Breast epithelium (tissue), 4 donors: ENCODE data around the gene WNK4. TPM values are rescaled to one million over a fixed set of nuclear protein-coding genes. Genes with fewer than 3 reads are reported as not detected.
"Not testable (repeated sequence)": the region's sequence is repeated elsewhere in the genome, so short reads cannot be mapped to it uniquely, and the experiment has no call there.

Experiments
- DNase-seq, 2 donors: peaks; one replicate each; pipeline ENCODE4 v3.0.0-alpha.2; 2019; ENCODE audit warnings: low spot score in 2 of 2
- H3K27ac ChIP-seq, 2 donors: fragments of 200-600 bp; sonication (generic) in 1 of 2; one replicate each; pipeline ENCODE4 v1.5.1; 2016 to 2019; ENCODE audit warnings: mild to moderate bottlenecking in 1 of 2
- H3K27me3 ChIP-seq, 2 donors: fragments of 200-600 bp; sonication (generic) in 1 of 2; one replicate each; pipeline versions ENCODE4 v1.5.1 to v1.6.0; 2017 to 2019; ENCODE audit warnings: control low read depth in 1 of 2, mild to moderate bottlenecking in 1 of 2
- H3K36me3 ChIP-seq: fragments of 200-600 bp; one replicate; pipeline ENCODE4 v1.5.1; 2019
- H3K4me1 ChIP-seq, 2 donors: fragments of 200-600 bp; sonication (generic); one replicate each; pipeline ENCODE4 v1.5.1; 2016 to 2019; ENCODE audit warnings: control low read depth in 1 of 2
- H3K4me3 ChIP-seq, 3 donors: fragments of 200-600 bp; sonication (generic); 1 replicate in 2 of 3; 2 replicates in 1 of 3; pipeline ENCODE4 v1.5.1; 2016 to 2019; ENCODE audit warnings: mild to moderate bottlenecking in 3 of 3, moderate library complexity in 2 of 3
- H3K9me3 ChIP-seq, 2 donors: fragments of 200-600 bp; sonication (generic) in 1 of 2; one replicate each; pipeline ENCODE4 v1.5.1; 2016 to 2019; ENCODE audit warnings: control low read depth in 1 of 2
- CTCF ChIP-seq, 3 donors: fragments of 450-650 bp; IDR thresholded peaks; one replicate each; pipeline ENCODE4 v1.5.1; 2016 to 2017; ENCODE audit warnings: antibody characterized with exemption in 3 of 3, mild to moderate bottlenecking in 3 of 3, moderate library complexity in 3 of 3
- POLR2A ChIP-seq: fragments of 450-650 bp; IDR thresholded peaks from one replicate; pipeline ENCODE4 v1.6.1; 2016; ENCODE audit warnings: antibody characterized with exemption, mild to moderate bottlenecking, moderate library complexity
- POLR2AphosphoS5 ChIP-seq, 3 donors: sonication (generic); formaldehyde crosslinking; IDR thresholded peaks; one replicate each; pipeline ENCODE4 v1.6.1; 2017; ENCODE audit warnings: antibody characterized with exemption in 3 of 3
- intact Hi-C: fragments of 100-400 bp; cut with DNase I; formaldehyde crosslinking; loops from one replicate; pipeline ENCODE4 v1.15.1; 2023; ENCODE audit warnings: low total_unique reads
- total RNA-seq, 3 donors: library from RNA; depleted of rRNA; stranded (reverse); fragments of >200 nt; gene quantifications; one replicate each; pipeline ENCODE4 v1.1.0, GENCODE V29; 2016

Gene WNK4
- total RNA-seq = 1 to 10 TPM in 1 of 3 donors, under 1 TPM in 2; 0.16 to 4.1 (median 0.66) TPM

GRCh38 chr17:42779936-42780850, at the start of gene WNK4:
Gene WNK4, plus strand, starts transcription at chr17:42780610. Its CDS starts 89 bp downstream, at chr17:42780699.
- H3K4me1 ChIP-seq = no peaks in the 10 kb centered on the region
- TF ChIP-seq POLR2AphosphoS5 (IDR thresholded peaks at IDR 0.05) (no peak), CTCF (IDR thresholded peaks at IDR 0.05) (no peak), POLR2A (no peak)
- no peaks in the 10 kb centered on the region for H3K9me3 ChIP-seq
- H3K27ac ChIP-seq = peak within 1 kb of the TSS; percentile 10 to 61
- DNase-seq = no peak
- intact Hi-C loops = loop anchor here (5.0 kb wide), 1 partner anchor 818 kb away; no protein-coding TSS in a partner anchor
- H3K27me3 ChIP-seq = peaks cover 0 to 27% of the 10 kb centered on the region in 2 donors
- H3K36me3 ChIP-seq = peaks cover 3% of the 10 kb centered on the region
- peak within 1 kb of the TSS; percentile 27 to 70 (median 57) for H3K4me3 ChIP-seq

GRCh38 chr17:42740699-42741098, 39.7 kb upstream of the WNK4 start:
- Histone ChIP-seq H3K27me3 (no peaks in the 10 kb centered on the region), H3K4me3 (no peak overlapping the region), H3K36me3 (no peaks in the 10 kb centered on the region), H3K9me3 (no peaks in the 10 kb centered on the region), H3K27ac (peak overlapping the region in 1 of 2 donors; percentile 41), H3K4me1 (peaks cover 3 to 4% of the 10 kb centered on the region in 2 donors)
- intact Hi-C loops = no loop called here
- TF ChIP-seq CTCF (IDR thresholded peaks at IDR 0.05) = no peak
- no peak for TF ChIP-seq POLR2AphosphoS5 (IDR thresholded peaks at IDR 0.05)
- no peak for TF ChIP-seq POLR2A
- no peak for DNase-seq

GRCh38 chr17:42742916-42743315, 37.5 kb upstream of the WNK4 start:
- H3K36me3 ChIP-seq, DNase-seq, H3K27me3 ChIP-seq, intact Hi-C loops, H3K9me3 ChIP-seq, H3K4me1 ChIP-seq, H3K4me3 ChIP-seq, H3K27ac ChIP-seq: not testable (repeated sequence)

GRCh38 chr17:42743595-42744282, 36.7 kb upstream of the WNK4 start:
- Histone ChIP-seq H3K27ac (peak overlapping the region; percentile 96 to 97), H3K4me1 (peaks cover 3 to 4% of the 10 kb centered on the region in 2 donors)
- intact Hi-C loops = no loop called here

More at GRCh38 chr17:42743595-42744282, 36.7 kb upstream of the WNK4 start:
- H3K4me3 ChIP-seq = peak overlapping the region; percentile 64 to 81 (median 79)
- no peak for DNase-seq
- H3K36me3 ChIP-seq = no peaks in the 10 kb centered on the region
- H3K27me3 ChIP-seq = no peaks in the 10 kb centered on the region
- no peak for TF ChIP-seq POLR2AphosphoS5 (IDR thresholded peaks at IDR 0.05)
- TF ChIP-seq POLR2A = no peak
- no peak for TF ChIP-seq CTCF (IDR thresholded peaks at IDR 0.05)
- no peaks in the 10 kb centered on the region for H3K9me3 ChIP-seq
